Upper lobe of left lung (tissue), 6 donors: ENCODE data around the gene PPP2R2C. TPM values are rescaled to one million over a fixed set of nuclear protein-coding genes. Genes with fewer than 3 reads are reported as not detected.

Experiments
- ATAC-seq, 2 donors: fragments of 200-7000 bp; cut with Tn5 transposase; one replicate each; pipeline ENCODE4 v1.9.1; 2022; ENCODE audit warnings: mild to moderate bottlenecking in 2 of 2, moderate library complexity in 2 of 2; ENCODE audit not compliant: low FRiP score in 2 of 2
- DNase-seq, 2 donors: peaks; one replicate each; pipeline ENCODE4 v3.0.0-alpha.2; 2019 to 2020
- H3K27ac ChIP-seq, 4 donors: fragments of 200-600 bp; sonication (generic); one replicate each; pipeline ENCODE4 v1.5.1; 2016 to 2019
- H3K27me3 ChIP-seq, 4 donors: fragments of 200-600 bp; sonication (generic); one replicate each; pipeline ENCODE4 v1.5.1; 2017 to 2019
- H3K36me3 ChIP-seq, 4 donors: fragments of 200-600 bp; sonication (generic); one replicate each; pipeline ENCODE4 v1.5.1; 2016 to 2019
- H3K4me1 ChIP-seq, 4 donors: fragments of 200-600 bp; sonication (generic); one replicate each; pipeline ENCODE4 v1.5.1; 2018 to 2019
- H3K4me3 ChIP-seq, 4 donors: fragments of 200-600 bp; sonication (generic); one replicate each; pipeline ENCODE4 v1.5.1; 2017 to 2019; ENCODE audit warnings: mild to moderate bottlenecking in 2 of 4, moderate library complexity in 1 of 4
- H3K9me3 ChIP-seq, 4 donors: fragments of 200-600 bp; sonication (generic); one replicate each; pipeline ENCODE4 v1.5.1; 2018 to 2019
- CTCF ChIP-seq, 6 experiments: fragments of 450-650 bp in 4 of 6; fragments of 200-600 bp in 2 of 6; sonication (generic) in 2 of 6; IDR thresholded peaks; one replicate each; pipeline ENCODE4 v1.5.1; 2016 to 2019; ENCODE audit warnings: antibody characterized with exemption in 6 of 6
- EP300 ChIP-seq, 4 donors: sonication (generic); formaldehyde crosslinking; IDR thresholded peaks; one replicate each; pipeline ENCODE4 v1.5.1; 2017; ENCODE audit warnings: antibody characterized with exemption in 4 of 4, control low read depth in 2 of 4
- POLR2A ChIP-seq, 4 donors: fragments of 450-650 bp; IDR thresholded peaks; one replicate each; pipeline ENCODE4 v1.5.1; 2016 to 2017; ENCODE audit warnings: antibody characterized with exemption in 4 of 4, mild to moderate bottlenecking in 2 of 4
- POLR2AphosphoS5 ChIP-seq, 2 donors: sonication (generic); formaldehyde crosslinking; IDR thresholded peaks; one replicate each; pipeline ENCODE4 v1.5.1; 2017; ENCODE audit warnings: antibody characterized with exemption in 2 of 2
- WGBS, 2 donors: methylation state at CpG; one replicate each; pipeline ENCODE4 v1.1.5; 2017 to 2018; 5-methylcytosine and 5-hydroxymethylcytosine counted together
- total RNA-seq, 6 donors: library from RNA; depleted of rRNA in 4 of 6; stranded (reverse); fragments of >200 nt in 4 of 6; gene quantifications; one replicate each; pipeline versions ENCODE4 v1.1.0 to v1.2.1, GENCODE V29; 2016 to 2021
- donor health status: DM: no; HTN: no; CAD: no; lungs with moderate emphysema.
- donor health status: DM: no; HTN: yes; CAD: no; lungs with severe emphysema.

Gene PPP2R2C
- total RNA-seq, 6 donors from 2014 or later, result 0.09 to 0.17 TPM; not detected in 4

GRCh38 chr4:6354626-6355025 is 117.8 kb downstream of the PPP2R2C start:
- H3K9me3 ChIP-seq, result no peaks in the 10 kb centered on the region
- no peaks in the 10 kb centered on the region for H3K27me3 ChIP-seq
- H3K36me3 ChIP-seq, result no peaks in the 10 kb centered on the region
- H3K27ac ChIP-seq, result no peak overlapping the region
- TF ChIP-seq POLR2A (IDR thresholded peaks at IDR 0.05), result no peak
- TF ChIP-seq CTCF (IDR thresholded peaks at IDR 0.05), result no peak
- no peak for TF ChIP-seq POLR2AphosphoS5 (IDR thresholded peaks at IDR 0.05)
- TF ChIP-seq EP300 (IDR thresholded peaks at IDR 0.05), result no peak
- no peaks in the 10 kb centered on the region for H3K4me1 ChIP-seq
- 51 to 55% methylated on average over 4 to 8 of the region's 8 CpGs for WGBS, 2 donors
- ATAC-seq (no peak), DNase-seq (no peak)
- no peak overlapping the region for H3K4me3 ChIP-seq

DNA sequence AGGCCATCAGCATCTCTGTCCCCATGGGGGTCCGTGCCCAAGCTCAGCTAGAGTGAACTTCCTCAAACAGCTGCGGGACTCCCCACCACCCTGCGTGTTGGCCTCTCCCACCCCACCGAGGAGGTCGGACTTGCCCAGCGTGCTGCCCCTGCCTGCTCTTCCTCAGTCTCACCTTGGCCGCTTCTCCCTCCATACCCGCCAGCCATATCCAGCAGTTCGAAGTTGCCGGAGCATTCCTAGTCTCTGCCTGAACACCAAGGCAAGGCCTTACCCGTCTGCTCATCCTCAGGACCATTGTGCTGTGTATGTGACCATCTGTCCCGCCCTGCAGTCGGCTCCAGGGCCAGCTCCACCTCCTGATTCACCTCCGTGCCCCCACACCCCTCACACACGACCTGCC is 118.3 kb downstream of the PPP2R2C start:
- DNase-seq, result no peak
- WGBS, 2 donors, result 54 to 60% methylated on average over 13 to 15 of the region's 15 CpGs
- no peaks in the 10 kb centered on the region for H3K4me1 ChIP-seq
- H3K27me3 ChIP-seq, result no peaks in the 10 kb centered on the region
- ATAC-seq, result peak in 1 of 2 donors; percentile 12
- no peak overlapping the region for H3K4me3 ChIP-seq
- H3K36me3 ChIP-seq, result no peaks in the 10 kb centered on the region
- no peaks in the 10 kb centered on the region for H3K9me3 ChIP-seq
- TF ChIP-seq POLR2AphosphoS5 (IDR thresholded peaks at IDR 0.05), result no peak
- no peak for TF ChIP-seq POLR2A (IDR thresholded peaks at IDR 0.05)
- TF ChIP-seq EP300 (IDR thresholded peaks at IDR 0.05), result no peak
- TF ChIP-seq CTCF (IDR thresholded peaks at IDR 0.05), result no peak
- no peak overlapping the region for H3K27ac ChIP-seq

- Histone ChIP-seq H3K4me3 (no peak overlapping the region), H3K27ac (no peak overlapping the region), H3K27me3 (no peaks in the 10 kb centered on the region), H3K4me1 (no peaks in the 10 kb centered on the region), H3K9me3 (no peaks in the 10 kb centered on the region), H3K36me3 (no peaks in the 10 kb centered on the region)
- WGBS, 2 donors, result 71 to 76% methylated on average over 12 to 13 of the region's 13 CpGs
- ATAC-seq, result no peak
- no peak for DNase-seq
- no peak for TF ChIP-seq CTCF (IDR thresholded peaks at IDR 0.05)
- TF ChIP-seq POLR2AphosphoS5 (IDR thresholded peaks at IDR 0.05), result no peak
- no peak for TF ChIP-seq EP300 (IDR thresholded peaks at IDR 0.05)
- no peak for TF ChIP-seq POLR2A (IDR thresholded peaks at IDR 0.05)
These were observed 120.3 kb downstream of the PPP2R2C start for GRCh38 chr4:6352031-6352692.

- WGBS, 2 donors, result 90 to 94% methylated on average over 11 to 16 of the region's 22 CpGs
- no peaks in the 10 kb centered on the region for H3K36me3 ChIP-seq
- no peaks in the 10 kb centered on the region for H3K27me3 ChIP-seq
- DNase-seq, result no peak
- no peak overlapping the region for H3K4me3 ChIP-seq
- no peak for TF ChIP-seq CTCF (IDR thresholded peaks at IDR 0.05)
- H3K4me1 ChIP-seq, result no peaks in the 10 kb centered on the region
- no peak overlapping the region for H3K27ac ChIP-seq
- ATAC-seq, result no peak
- H3K9me3 ChIP-seq, result no peaks in the 10 kb centered on the region
These were observed 121.0 kb downstream of the PPP2R2C start for GRCh38 chr4:6351246-6352000.
